AG09309 (cell line): ENCODE data around the gene ADM5.

Experiments
- DNase-seq: peaks from one replicate; pipeline ENCODE4 v3.0.0-alpha.2; 2010; ENCODE audit warnings: low read depth
- H3K4me3 ChIP-seq: 2 replicates; pipeline ENCODE4 v1.5.1; 2011; ENCODE audit warnings: mild to moderate bottlenecking, low read depth, low read length, moderate library complexity; ENCODE audit not compliant: control insufficient read depth
- TF ChIP-seq, protein P1 (sequence below): IDR thresholded peaks from 2 replicates; pipeline ENCODE4 v1.5.1; 2011; ENCODE audit warnings: mild to moderate bottlenecking, low read depth, low read length, inconsistent platforms; ENCODE audit not compliant: insufficient read depth, control insufficient read depth; ENCODE audit errors: missing control alignments

Gene ADM5

DNA sequence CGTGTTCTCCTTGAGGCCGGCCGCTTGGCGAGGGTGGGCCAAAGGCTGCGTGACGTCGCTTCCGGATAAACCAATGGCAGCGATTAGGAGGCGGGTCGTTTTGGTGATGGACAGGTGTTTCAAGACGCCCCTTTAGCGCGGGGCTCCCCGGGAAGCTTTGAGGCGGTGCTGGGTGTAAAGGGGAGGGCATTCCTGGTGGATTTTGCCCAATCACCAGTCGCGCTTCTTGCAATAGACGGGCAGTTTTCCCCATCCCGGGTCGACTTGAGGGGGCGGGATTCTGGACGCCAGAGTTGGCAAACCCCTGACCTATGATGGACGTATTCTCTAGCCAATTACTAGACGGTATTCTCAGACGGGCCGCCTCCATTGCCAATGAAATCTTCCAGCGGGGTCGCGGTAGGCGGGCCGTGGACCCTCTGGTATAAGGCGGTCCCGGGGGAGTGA lies 12.6 kb upstream of the ADM5 start:
- DNase-seq: peak; percentile 100
- TF ChIP-seq, protein P1, sequence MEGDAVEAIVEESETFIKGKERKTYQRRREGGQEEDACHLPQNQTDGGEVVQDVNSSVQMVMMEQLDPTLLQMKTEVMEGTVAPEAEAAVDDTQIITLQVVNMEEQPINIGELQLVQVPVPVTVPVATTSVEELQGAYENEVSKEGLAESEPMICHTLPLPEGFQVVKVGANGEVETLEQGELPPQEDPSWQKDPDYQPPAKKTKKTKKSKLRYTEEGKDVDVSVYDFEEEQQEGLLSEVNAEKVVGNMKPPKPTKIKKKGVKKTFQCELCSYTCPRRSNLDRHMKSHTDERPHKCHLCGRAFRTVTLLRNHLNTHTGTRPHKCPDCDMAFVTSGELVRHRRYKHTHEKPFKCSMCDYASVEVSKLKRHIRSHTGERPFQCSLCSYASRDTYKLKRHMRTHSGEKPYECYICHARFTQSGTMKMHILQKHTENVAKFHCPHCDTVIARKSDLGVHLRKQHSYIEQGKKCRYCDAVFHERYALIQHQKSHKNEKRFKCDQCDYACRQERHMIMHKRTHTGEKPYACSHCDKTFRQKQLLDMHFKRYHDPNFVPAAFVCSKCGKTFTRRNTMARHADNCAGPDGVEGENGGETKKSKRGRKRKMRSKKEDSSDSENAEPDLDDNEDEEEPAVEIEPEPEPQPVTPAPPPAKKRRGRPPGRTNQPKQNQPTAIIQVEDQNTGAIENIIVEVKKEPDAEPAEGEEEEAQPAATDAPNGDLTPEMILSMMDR: no peak
- H3K4me3 ChIP-seq: peak overlapping the region; percentile 97

DNA sequence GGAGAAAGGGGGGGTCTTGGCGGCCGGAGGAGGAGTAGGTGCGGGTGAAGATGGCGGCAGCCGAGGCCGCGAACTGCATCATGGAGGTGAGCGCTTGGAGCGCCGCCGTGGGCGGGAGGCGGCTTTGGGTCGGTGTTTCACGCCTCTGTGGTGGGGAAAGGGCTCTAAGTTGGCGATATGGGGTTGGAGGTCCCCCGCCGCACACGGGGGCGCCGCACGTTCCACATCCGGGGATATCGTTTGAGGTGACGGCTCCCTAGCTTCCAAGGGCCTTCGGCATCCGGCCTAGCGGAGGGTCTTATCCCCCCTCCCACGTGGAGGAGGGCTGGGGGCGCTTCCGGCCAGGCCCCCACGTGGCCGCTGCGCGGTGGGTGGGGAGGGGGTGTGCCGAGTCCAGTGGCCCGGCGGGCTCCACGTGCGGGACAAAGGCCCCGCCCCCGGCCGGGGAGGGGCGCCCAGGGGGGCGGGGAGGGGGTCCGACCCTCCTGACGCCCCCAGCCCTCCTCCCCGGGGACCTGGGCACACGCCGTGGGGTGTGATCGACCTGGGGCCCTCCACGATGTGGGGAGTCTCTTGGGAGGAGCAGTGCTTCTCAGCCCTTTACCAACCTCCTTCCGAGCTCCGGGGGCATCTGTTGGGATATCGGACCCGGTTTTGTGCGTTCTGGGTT lies 12.0 kb upstream of the ADM5 start, which contains the start of gene PRMT1:
Gene PRMT1 (plus strand): TSS at position 41 of the 670 bp plus-strand sequence. CDS start 10 bp downstream, at position 51.
- no peak for DNase-seq
- TF ChIP-seq, protein P1: no peak
- H3K4me3 ChIP-seq: peak within 1 kb of the TSS; percentile 97

DNA sequence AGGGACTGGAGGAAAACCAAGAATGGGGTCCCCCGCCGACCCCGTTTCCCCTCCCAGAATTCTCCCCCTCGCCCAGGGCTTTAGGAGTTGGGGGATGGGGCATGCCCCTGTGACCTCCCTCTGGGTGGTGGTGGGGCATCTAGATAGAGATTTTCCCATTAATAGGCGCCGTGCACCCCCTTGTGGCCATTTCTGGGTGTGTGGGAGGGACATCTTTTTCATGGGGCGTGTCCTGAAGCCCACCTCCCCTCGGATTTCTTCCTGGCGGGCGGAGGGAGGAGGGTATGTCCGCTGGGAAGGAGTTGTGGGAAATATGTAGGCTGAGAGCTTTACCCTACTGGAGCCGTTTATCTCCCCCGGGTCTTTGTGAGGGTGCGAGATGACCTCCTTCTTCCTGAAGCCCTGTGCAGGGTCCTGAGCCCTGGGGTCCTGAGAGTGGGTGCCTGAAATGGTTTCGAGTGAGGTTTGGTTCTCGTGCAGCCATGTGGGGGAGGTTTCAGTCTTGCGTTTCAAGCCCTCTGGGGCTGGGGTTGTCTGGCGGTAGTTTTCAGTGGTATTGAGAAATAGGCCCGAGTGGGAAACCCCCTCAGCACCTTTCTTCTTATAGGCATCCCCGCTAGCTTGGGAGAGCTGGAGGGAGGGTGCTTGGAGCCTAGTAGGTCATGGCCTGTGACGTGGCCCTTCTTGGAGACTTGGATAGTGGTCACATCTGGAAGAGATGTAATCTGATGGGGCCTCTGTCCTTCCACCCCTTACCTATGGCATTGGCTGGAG lies 11.3 kb upstream of the ADM5 start:
- H3K4me3 ChIP-seq: peak overlapping the region; percentile 97
- TF ChIP-seq, protein P1: peak; percentile 67
- no peak for DNase-seq

DNA sequence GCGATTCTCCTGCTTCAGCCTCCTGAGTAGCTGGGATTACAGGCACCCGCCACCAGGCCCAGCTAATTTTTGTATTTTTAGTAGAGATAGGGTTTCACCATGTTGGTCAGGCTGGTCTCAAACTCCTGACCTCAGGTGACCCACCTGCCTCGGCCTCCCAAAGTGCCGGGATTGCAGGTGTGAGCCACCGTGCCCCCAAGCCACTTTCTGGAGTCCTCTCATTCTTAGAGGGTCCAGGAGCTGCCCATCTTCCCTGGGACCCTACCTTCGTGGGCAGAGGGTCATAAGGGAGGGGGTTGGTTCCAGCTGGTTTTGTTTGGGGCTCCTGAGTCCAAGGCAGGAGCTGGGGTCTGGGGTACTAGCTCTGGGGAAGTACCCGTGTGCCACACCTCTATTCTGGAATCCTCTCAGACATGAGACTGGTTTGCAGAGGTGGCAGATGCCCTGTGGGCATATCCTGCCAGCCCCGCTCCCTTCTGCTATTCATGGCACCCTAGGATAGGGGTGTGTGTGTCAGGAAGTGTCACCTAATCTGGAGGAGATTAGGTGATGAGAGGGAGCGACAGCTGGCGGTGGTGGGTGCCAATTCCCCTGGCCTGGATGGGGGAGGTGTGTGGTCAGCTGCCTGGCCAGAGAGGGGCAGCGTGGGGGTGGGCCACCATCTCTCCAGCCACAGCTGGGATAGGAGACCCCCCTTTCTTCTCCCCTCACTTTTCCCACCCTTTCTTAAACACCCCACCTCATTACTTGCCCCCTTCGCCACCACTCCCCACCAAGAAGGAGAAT lies 10.2 kb upstream of the ADM5 start:
- TF ChIP-seq, protein P1: no peak
- no peak overlapping the region for H3K4me3 ChIP-seq
- no peak for DNase-seq

DNA sequence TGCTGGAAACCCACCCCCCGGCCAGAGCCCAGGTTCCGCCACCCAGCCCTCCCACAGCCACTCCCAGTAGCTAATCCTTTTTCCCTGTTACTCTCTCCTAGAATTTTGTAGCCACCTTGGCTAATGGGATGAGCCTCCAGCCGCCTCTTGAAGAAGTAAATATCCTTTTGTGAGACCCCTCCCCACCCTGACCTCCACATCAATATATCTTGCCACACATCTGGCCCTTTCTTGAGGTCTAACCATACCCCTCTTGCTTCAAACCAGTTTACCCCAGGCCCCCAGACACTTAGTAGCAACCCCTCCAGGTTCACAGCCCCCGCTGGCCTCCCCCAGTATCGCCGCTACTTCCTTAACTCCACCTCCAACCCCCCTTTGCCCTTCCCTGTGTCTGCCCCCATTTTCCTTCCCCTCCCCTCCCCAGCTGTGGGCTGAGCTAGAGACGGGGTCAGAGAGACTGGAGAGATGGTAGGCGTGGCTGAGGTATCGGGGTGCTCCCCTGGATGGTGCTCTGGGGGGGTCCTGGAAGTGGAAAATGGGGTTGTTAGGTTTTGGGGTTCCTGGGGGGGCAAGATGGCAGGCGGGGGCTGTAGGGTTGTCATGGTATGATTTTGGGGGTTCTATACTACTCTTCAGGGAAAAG lies 9.5 kb upstream of the ADM5 start:
- TF ChIP-seq, protein P1: no peak
- DNase-seq: no peak
- no peak overlapping the region for H3K4me3 ChIP-seq
